Tibial nerve (tissue), 4 donors: Measurements from ENCODE around the gene THAP11.

ENCODE experiments used
- CTCF ChIP-seq, 5 experiments: fragments of 200-600 bp in 3 of 5; fragments of 450-650 bp in 2 of 5; sonication (generic) in 3 of 5; IDR thresholded peaks; one replicate each; pipeline ENCODE4 v1.5.1; 2016 to 2019; ENCODE audit warnings: antibody characterized with exemption in 5 of 5, mild to moderate bottlenecking in 3 of 5, moderate library complexity in 2 of 5
- EP300 ChIP-seq, 2 donors: sonication (generic); formaldehyde crosslinking; IDR thresholded peaks; one replicate each; pipeline ENCODE4 v1.6.1; 2017; ENCODE audit warnings: antibody characterized with exemption in 2 of 2, mild to moderate bottlenecking in 1 of 2
- POLR2A ChIP-seq, 2 donors: fragments of 450-650 bp; IDR thresholded peaks; one replicate each; pipeline ENCODE4 v1.6.1; 2017; ENCODE audit warnings: antibody characterized with exemption in 2 of 2, mild to moderate bottlenecking in 2 of 2, moderate library complexity in 2 of 2

DNA sequence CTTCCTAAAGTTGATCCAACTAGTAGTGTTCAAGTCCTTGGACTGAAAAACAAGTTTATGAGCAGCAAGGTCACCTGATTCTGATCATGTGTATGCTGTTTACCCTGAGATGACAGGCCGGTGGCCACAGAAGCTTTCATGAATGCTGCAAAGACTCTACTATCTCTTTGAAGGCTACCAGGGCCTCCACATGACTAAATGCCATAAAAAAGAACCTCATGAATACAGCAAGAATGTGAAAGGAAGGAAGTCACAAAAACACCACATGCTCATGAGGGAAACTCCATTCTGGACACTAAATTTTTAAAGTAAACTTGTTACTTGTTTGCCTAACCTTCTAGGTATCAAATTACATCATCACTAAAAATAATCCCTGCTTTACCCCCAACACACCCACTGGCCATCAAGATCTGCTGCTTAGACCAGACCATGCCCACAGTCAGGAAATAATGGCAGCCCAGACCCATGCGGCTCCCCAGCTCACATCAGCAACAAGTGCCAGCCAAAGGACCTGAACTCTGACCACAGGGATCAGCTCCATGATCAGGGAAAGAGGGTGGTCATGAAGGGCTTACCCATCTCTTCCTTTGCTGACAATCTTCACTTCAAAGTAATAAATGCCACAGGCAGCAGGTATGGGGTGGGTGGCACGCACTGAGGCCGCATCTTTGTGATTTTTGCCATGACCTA is 37.1 kb upstream of the THAP11 start:
- TF ChIP-seq CTCF (IDR thresholded peaks at IDR 0.05) (no peak), POLR2A (IDR thresholded peaks at IDR 0.05) (no peak), EP300 (IDR thresholded peaks at IDR 0.05) (no peak)
